ENCODE results near the gene RGPD3.
"Not testable (repeated sequence)": the region's sequence is repeated elsewhere in the genome, so short reads cannot be mapped to it uniquely, and the experiment has no call there.

The RGPD3 gene

DNA sequence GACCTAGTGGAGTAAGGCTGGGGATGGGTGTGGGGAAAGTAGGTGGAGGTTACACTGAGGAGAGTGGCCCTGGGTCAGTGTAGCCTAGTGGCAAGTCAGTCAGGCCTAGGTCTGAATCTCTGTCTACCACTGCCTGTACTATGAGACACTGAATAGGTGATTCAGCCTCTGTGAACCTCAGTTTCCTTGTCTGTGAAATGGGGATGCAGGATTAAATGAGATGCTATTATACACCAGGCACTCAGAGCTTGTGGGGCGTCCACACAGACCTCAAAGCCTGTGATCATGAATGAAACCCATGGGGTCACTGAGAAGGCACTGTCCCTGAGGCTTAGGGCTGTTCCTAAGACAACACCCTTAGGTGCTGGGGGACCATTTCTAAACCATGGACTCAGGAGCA is 30.3 kb upstream of the RGPD3 start:
- H3K4me3 ChIP-seq (replicated peaks; ENCODE audit: low read depth, low read length); DNase-seq (ENCODE audit: low read depth): not testable (repeated sequence)

GRCh38 chr2:106492913-106493312 is 24.7 kb upstream of the RGPD3 start:
- not testable (repeated sequence) for H3K4me3 ChIP-seq (replicated peaks; ENCODE audit: low read depth, low read length); DNase-seq (ENCODE audit: low read depth)

GRCh38 chr2:106492399-106492798 is 24.2 kb upstream of the RGPD3 start:
- DNase-seq (ENCODE audit: low read depth): not testable (repeated sequence)

DNA sequence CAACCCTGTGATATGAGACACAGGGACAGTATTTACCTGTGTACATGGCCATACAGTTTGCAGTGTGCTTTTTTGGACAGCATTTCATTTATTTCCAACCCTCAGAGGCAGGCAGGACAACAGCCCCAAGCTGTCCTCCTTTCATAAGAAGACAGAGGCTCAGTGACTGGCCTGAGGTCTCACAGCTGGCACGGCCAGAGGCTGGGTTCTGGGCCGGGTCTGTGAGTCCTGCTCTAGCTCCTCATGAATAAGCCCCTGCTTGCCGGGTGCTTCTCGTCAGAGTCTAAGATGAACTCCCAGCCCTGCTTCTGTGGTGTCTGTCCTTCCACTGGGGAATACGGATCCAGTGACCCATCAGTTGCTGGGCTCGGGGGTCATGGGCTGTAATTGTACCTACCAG is 21.5 kb upstream of the RGPD3 start:
- not testable (repeated sequence) for H3K4me3 ChIP-seq (replicated peaks; ENCODE audit: low read depth, low read length); DNase-seq (ENCODE audit: low read depth)

More at GRCh38 chr2:106492399-106492798, 24.2 kb upstream of the RGPD3 start:
- H3K4me3 ChIP-seq (replicated peaks; ENCODE audit: low read depth, low read length): not testable (repeated sequence)

DNA sequence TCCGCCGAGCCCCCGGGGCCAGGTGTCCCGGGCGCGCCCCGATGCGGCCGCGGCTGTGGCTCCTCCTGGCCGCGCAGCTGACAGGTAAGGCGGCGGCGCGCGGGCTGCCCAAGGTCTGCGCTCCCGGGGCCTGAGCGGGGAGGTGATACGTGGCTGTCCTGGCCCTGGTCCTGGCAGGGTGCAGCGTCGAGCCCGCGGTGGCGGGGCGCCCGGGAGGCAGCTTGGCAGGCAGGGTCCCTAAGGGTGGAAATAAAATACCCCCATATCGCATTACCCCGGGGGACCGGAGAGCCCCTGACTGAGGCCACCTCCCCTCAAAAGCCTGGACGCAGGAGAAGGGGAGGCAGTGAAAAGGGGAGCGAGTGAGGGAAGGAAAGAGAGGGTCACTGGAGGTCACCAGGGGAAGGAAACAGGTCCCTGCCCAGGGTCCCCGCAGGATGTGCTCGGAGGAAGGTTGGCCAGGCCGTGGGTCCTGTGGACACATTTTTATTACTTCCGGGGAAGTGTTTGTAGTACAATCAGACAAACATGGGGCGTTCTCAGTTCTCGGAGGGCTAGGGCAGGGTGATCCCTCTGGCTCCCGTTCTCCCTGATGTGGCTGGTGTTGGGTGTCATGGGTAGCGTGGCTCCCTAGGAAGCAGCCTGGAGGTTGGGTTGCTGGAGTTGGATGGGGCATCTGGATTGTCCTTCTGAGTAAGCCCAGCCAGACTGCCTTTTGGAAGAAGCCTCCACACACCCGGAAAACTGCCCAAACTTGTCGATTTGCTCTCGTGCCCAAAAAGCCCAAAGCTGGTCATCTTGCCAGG is 19.4 kb upstream of the RGPD3 start:
- not testable (repeated sequence) for H3K4me3 ChIP-seq (replicated peaks; ENCODE audit: low read depth, low read length); DNase-seq (ENCODE audit: low read depth)

DNA sequence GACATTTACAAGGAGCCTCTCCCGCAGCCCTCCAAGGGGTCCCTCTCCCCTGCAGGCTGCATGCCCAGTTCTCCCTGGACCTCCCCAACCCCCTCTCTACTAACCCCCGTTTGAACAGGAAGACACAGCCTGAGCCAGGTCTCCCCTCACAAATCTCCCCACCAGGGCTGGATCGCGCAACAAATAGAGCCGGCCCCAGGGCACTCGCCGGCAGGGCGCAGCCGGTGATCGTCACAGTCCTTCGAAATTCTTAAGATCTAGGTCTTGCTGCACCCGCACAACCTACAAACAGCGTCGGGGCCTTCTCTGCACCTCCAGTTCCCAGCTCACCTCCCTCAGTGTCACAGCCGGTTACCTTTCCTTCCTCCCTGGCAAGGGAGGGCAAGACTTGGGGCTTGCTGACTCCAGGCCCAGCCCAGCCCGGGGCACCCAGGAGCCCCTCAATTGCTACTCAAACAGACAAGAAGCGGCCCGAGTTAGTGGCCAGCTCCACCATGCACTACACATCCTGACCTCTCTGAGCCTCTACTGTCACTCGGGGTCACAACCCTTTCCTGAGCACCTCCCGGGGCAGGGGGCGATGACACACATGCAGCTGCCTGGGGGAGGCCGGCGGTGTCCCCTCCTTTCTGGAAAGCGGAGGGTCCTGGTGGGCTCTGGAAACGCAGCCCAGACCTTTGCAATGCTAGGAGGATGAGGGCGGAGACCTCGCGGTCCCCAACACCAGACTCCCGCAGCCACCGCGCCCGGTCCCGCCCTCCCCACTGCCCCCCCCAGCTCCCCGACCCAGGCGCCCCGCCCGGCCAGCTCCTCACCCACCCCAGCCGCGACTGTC is 18.6 kb upstream of the RGPD3 start, which contains the start of gene CD8B2:
CD8B2 (plus strand) TSS at position 814 of the 835 bp plus-strand sequence. CDS start 63 bp downstream, outside the sequence.
- H3K4me3 ChIP-seq (replicated peaks; ENCODE audit: low read depth, low read length); DNase-seq (ENCODE audit: low read depth): not testable (repeated sequence)

GRCh38 chr2:106479563-106479962 is 11.3 kb upstream of the RGPD3 start:
- not testable (repeated sequence) for H3K4me3 ChIP-seq (replicated peaks; ENCODE audit: low read depth, low read length); DNase-seq (ENCODE audit: low read depth)

DNA sequence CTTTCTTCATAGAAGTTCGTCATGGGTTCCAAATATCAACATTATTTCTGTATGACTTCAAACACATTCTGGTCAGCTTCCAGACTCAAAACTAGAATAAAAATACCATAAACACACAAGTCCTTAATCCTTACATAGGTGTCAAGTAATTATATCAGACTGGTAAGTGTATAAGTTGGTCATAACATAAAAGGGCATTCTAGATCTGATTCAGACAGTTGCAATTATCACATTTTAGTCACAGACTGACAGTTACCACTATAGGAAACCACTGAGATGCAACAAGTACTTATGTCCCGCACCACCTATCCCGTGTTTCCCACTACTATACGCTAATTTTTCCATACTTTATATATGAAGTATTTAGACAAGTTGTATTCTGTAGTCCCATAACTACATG is 9.4 kb upstream of the RGPD3 start:
- not testable (repeated sequence) for H3K4me3 ChIP-seq (replicated peaks; ENCODE audit: low read depth, low read length); DNase-seq (ENCODE audit: low read depth)

DNA sequence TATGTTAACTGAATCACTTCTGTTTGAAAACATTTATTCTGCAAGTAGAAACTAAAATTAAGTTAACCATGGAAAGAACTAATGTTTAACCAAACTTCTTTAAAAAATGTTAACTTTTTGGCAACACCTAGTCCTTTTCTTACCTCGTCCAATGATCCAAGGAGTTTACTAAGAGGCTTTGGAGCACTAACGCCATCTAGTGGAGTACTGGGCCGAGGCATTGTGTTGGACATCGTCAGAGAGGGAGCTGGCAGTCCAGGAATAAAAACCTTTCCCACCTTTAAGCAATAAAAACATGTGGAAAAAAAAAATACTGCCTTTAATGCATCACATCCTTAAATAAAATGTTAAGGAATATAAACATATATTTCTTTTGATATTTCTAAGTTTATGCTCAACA is 2.4 kb upstream of the RGPD3 start:
- DNase-seq (ENCODE audit: low read depth); H3K4me3 ChIP-seq (replicated peaks; ENCODE audit: low read depth, low read length): not testable (repeated sequence)
- TF ChIP-seq, protein P1, sequence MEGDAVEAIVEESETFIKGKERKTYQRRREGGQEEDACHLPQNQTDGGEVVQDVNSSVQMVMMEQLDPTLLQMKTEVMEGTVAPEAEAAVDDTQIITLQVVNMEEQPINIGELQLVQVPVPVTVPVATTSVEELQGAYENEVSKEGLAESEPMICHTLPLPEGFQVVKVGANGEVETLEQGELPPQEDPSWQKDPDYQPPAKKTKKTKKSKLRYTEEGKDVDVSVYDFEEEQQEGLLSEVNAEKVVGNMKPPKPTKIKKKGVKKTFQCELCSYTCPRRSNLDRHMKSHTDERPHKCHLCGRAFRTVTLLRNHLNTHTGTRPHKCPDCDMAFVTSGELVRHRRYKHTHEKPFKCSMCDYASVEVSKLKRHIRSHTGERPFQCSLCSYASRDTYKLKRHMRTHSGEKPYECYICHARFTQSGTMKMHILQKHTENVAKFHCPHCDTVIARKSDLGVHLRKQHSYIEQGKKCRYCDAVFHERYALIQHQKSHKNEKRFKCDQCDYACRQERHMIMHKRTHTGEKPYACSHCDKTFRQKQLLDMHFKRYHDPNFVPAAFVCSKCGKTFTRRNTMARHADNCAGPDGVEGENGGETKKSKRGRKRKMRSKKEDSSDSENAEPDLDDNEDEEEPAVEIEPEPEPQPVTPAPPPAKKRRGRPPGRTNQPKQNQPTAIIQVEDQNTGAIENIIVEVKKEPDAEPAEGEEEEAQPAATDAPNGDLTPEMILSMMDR (IDR thresholded peaks at IDR 0.05; ENCODE audit: low read length, missing control alignments): peak; percentile 11

DNA sequence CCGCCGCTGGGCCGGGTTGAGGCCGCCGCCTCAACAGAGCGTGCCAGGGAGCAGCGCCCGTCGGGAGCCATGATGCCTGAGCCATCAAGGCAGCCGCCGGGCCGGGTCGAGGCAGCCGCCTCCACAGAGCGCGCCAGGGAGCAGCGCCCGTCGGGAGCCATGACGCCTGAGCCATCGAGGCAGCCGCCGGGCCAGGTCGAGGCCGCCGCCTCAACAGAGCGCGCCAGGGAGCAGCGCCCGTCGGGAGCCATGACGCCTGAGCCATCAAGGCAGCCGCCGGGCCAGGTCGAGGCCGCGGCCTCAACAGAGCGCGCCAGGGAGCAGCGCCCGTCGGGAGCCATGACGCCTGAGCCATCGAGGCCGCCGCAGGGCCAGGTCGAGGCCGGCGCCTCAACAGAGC is 697 bp downstream of the RGPD3 start:
- not testable (repeated sequence) for DNase-seq (ENCODE audit: low read depth); H3K4me3 ChIP-seq (replicated peaks; ENCODE audit: low read depth, low read length)

- TF ChIP-seq, protein P1 (IDR thresholded peaks at IDR 0.05; ENCODE audit: low read length, missing control alignments): peak; percentile 4
- peak; percentile 0 for DNase-seq (ENCODE audit: low read depth)
- not testable (repeated sequence) for H3K4me3 ChIP-seq (replicated peaks; ENCODE audit: low read depth, low read length)
Measured at GRCh38 chr2:106461882-106462281, 6.3 kb downstream of the RGPD3 start.

DNA sequence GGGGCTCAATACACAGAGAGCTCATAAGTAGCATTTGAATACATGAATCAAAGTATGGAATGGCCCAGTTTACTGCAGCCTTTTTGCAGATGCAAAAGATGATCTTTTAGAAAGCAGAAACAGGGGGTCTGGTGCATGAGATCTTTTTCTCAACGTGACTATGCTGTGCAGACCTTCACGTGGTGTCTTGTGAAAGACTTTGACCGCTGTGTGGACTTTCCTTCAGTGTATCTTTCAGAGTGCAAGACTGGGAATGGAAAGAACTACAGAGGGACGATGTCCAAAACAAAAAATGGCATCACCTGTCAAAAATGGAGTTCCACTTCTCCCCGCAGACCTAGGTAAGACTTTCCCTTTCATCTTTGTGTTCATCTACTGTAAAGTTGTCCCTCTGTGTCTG is 77.5 kb downstream of the RGPD3 start:
- H3K4me3 ChIP-seq (replicated peaks; ENCODE audit: low read depth, low read length); DNase-seq (ENCODE audit: low read depth): not testable (repeated sequence)

- DNase-seq (ENCODE audit: low read depth); H3K4me3 ChIP-seq (replicated peaks; ENCODE audit: low read depth, low read length): not testable (repeated sequence)
Measured at GRCh38 chr2:106388814-106389410, 79.3 kb downstream of the RGPD3 start.

- DNase-seq (ENCODE audit: low read depth); H3K4me3 ChIP-seq (replicated peaks; ENCODE audit: low read depth, low read length): not testable (repeated sequence)
Measured at GRCh38 chr2:106384548-106384947, 83.7 kb downstream of the RGPD3 start.

DNA sequence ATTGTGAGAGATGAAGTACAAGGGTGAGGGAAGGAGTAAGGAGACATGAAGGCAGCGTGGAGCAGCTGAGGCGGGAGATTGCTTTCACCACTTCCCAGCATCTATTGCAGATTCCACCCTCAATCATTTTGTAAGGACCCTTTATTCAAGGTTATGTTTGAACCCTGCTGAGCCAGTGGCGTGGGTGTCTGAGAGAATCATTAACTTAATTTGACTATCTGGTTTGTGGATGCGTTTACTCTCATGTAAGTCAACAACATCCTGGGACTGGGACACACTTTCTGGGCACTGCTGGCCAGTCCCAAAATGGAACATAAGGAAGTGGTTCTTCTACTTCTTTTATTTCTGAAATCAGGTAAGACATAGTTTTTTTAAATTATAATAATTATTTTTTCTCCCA is 86.3 kb downstream of the RGPD3 start:
- not testable (repeated sequence) for DNase-seq (ENCODE audit: low read depth); H3K4me3 ChIP-seq (replicated peaks; ENCODE audit: low read depth, low read length)

GRCh38 chr2:106379567-106379966 is 88.6 kb downstream of the RGPD3 start:
- not testable (repeated sequence) for H3K4me3 ChIP-seq (replicated peaks; ENCODE audit: low read depth, low read length); DNase-seq (ENCODE audit: low read depth)

All from fibroblast of pulmonary artery (primary cell).